Sigmoid colon (tissue), 7 donors: ENCODE results near the gene NFIB. TPM values are rescaled to one million over a fixed set of nuclear protein-coding genes. Genes with fewer than 3 reads are reported as not detected.
A peak's percentile ranks its signal among the peaks of the same experiment; 100 is the strongest.

Experiments used
- DNase-seq: peaks from one replicate; pipeline ENCODE4 v3.0.0-alpha.2; 2019
- H3K27ac ChIP-seq, 4 donors: fragments of 200-600 bp; sonication (generic); one replicate each; pipeline ENCODE4 v1.5.1; 2016 to 2019; ENCODE audit warnings: mild to moderate bottlenecking in 1 of 4
- H3K27me3 ChIP-seq, 3 donors: fragments of 200-600 bp; sonication (generic); one replicate each; pipeline ENCODE4 v1.5.1; 2019; ENCODE audit warnings: mild to moderate bottlenecking in 1 of 3
- H3K36me3 ChIP-seq, 4 donors: fragments of 200-600 bp; sonication (generic); one replicate each; pipeline ENCODE4 v1.5.1; 2016 to 2019
- H3K4me1 ChIP-seq, 4 donors: fragments of 200-600 bp; sonication (generic); one replicate each; pipeline ENCODE4 v1.5.1; 2017 to 2019
- H3K4me3 ChIP-seq, 4 donors: fragments of 200-600 bp; sonication (generic); one replicate each; pipeline ENCODE4 v1.5.1; 2017 to 2019; ENCODE audit warnings: mild to moderate bottlenecking in 2 of 4, moderate library complexity in 1 of 4
- H3K9me3 ChIP-seq, 4 donors: fragments of 200-600 bp in 3 of 4; sonication (generic) in 3 of 4; one replicate each; pipeline versions ENCODE4 v1.5.1 to v1.6.1; 2013 to 2019
- CTCF ChIP-seq, 4 experiments: fragments of 450-650 bp in 3 of 4; fragments of 200-600 bp in 1 of 4; IDR thresholded peaks; one replicate each; pipeline ENCODE4 v1.5.1; 2016 to 2019; ENCODE audit warnings: antibody characterized with exemption in 4 of 4, mild to moderate bottlenecking in 3 of 4, moderate library complexity in 2 of 4
- EP300 ChIP-seq, 4 donors: sonication (generic); formaldehyde crosslinking; IDR thresholded peaks; one replicate each; pipeline ENCODE4 v1.6.1; 2017; ENCODE audit warnings: antibody characterized with exemption in 4 of 4
- POLR2A ChIP-seq, 2 donors: fragments of 450-650 bp; IDR thresholded peaks; one replicate each; pipeline ENCODE4 v1.6.1; 2016; ENCODE audit warnings: antibody characterized with exemption in 2 of 2, mild to moderate bottlenecking in 2 of 2, moderate library complexity in 2 of 2
- POLR2AphosphoS5 ChIP-seq, 4 donors: sonication (generic); formaldehyde crosslinking; IDR thresholded peaks; one replicate each; pipeline ENCODE4 v1.6.1; 2017; ENCODE audit warnings: antibody characterized with exemption in 4 of 4
- WGBS, 2 donors: extraction: QIAGEN DNeasy Blood & Tissue Kit; methylation state at CpG; one replicate each; pipeline ENCODE4 v1.1.7; 2013; 5-methylcytosine and 5-hydroxymethylcytosine counted together
- intact Hi-C: fragments of 100-400 bp; cut with DNase I; formaldehyde crosslinking; loops from one replicate; pipeline ENCODE4 v1.15.1; 2023
- polyA plus RNA-seq, 3 donors: library from polyadenylated mRNA; stranded (reverse); fragments of 200-250 nt; gene quantifications; one replicate each; pipeline ENCODE4 v1.2.3, GENCODE V29; 2013
- total RNA-seq, 4 donors: library from RNA; depleted of rRNA; stranded (reverse); fragments of >200 nt; gene quantifications; one replicate each; pipeline ENCODE4 v1.1.0, GENCODE V29; 2016
- donor health status: healthy with polysubstance abuse.
- donor health status: Bipolar disorder and iron deficiency.
- donor health status: healthy.

The NFIB gene
- total and polyA plus RNA-seq, 7 donors: 3.7 to 129 (median 45.3) TPM

- no peaks in the 10 kb centered on the region for H3K27me3 ChIP-seq
- TF ChIP-seq CTCF (IDR thresholded peaks at IDR 0.05): no peak
- TF ChIP-seq POLR2AphosphoS5 (IDR thresholded peaks at IDR 0.05): peak in 1 of 4 donors; percentile 14
- no peak for TF ChIP-seq EP300 (IDR thresholded peaks at IDR 0.05)
- DNase-seq: no peak
- peak overlapping the region in 3 of 4 donors; percentile 9 to 99 (median 42) for H3K27ac ChIP-seq
- peaks cover 0 to 27% (median 20%) of the 10 kb centered on the region in 4 donors for H3K4me1 ChIP-seq
- intact Hi-C loops: loop anchor here (2.0 kb wide), 1 partner anchor 14 kb away; no protein-coding TSS in a partner anchor
- H3K4me3 ChIP-seq: no peak overlapping the region
- H3K9me3 ChIP-seq: no peaks in the 10 kb centered on the region
- WGBS, 2 donors: 64 to 77% methylated on average over 3 of the region's 3 CpGs
- no peaks in the 10 kb centered on the region for H3K36me3 ChIP-seq
Measured at GRCh38 chr9:14326264-14326826, 12.4 kb upstream of the NFIB start.

GRCh38 chr9:14325147-14325546 is 11.2 kb upstream of the NFIB start:
- Histone ChIP-seq H3K4me1 (peaks cover 0 to 39% (median 29%) of the 10 kb centered on the region in 4 donors), H3K4me3 (no peak overlapping the region), H3K9me3 (no peaks in the 10 kb centered on the region), H3K27me3 (no peaks in the 10 kb centered on the region), H3K36me3 (no peaks in the 10 kb centered on the region), H3K27ac (peak overlapping the region in 2 of 4 donors; percentile 98 to 99)
- intact Hi-C loops: no loop called here
- no peak for TF ChIP-seq POLR2AphosphoS5 (IDR thresholded peaks at IDR 0.05)
- no peak for TF ChIP-seq POLR2A (IDR thresholded peaks at IDR 0.05)
- TF ChIP-seq EP300 (IDR thresholded peaks at IDR 0.05): no peak
- no peak for TF ChIP-seq CTCF (IDR thresholded peaks at IDR 0.05)
- DNase-seq: no peak

- TF ChIP-seq CTCF (IDR thresholded peaks at IDR 0.05) (no peak), POLR2AphosphoS5 (IDR thresholded peaks at IDR 0.05) (no peak), POLR2A (IDR thresholded peaks at IDR 0.05) (no peak), EP300 (IDR thresholded peaks at IDR 0.05) (no peak)
- Histone ChIP-seq H3K27ac (peak overlapping the region; percentile 98 to 99 (median 98)), H3K27me3 (no peaks in the 10 kb centered on the region), H3K4me1 (peaks cover 0 to 50% (median 39%) of the 10 kb centered on the region in 4 donors), H3K36me3 (no peaks in the 10 kb centered on the region), H3K4me3 (no peak overlapping the region), H3K9me3 (no peaks in the 10 kb centered on the region)
- intact Hi-C loops: loop anchor here (2.0 to 5.0 kb wide), 5 partner anchors 25 to 1047 kb away; partner anchors contain the start of gene MPDZ
- 96 to 97% methylated on average over 2 of the region's 2 CpGs for WGBS, 2 donors
- DNase-seq: no peak
Measured at GRCh38 chr9:14323985-14324650, 10.2 kb upstream of the NFIB start.

GRCh38 chr9:14323083-14323971 is 9.4 kb upstream of the NFIB start:
- Histone ChIP-seq H3K4me3 (peak overlapping the region; percentile 77 to 90 (median 82)), H3K36me3 (no peaks in the 10 kb centered on the region), H3K4me1 (peaks cover 0 to 58% (median 47%) of the 10 kb centered on the region in 4 donors), H3K27ac (peak overlapping the region; percentile 98 to 99 (median 98)), H3K9me3 (no peaks in the 10 kb centered on the region), H3K27me3 (no peaks in the 10 kb centered on the region)
- no peak for DNase-seq
- intact Hi-C loops: loop anchor here (2.0 to 5.0 kb wide), 5 partner anchors 25 to 1046 kb away; partner anchors contain the start of gene MPDZ
- TF ChIP-seq CTCF (IDR thresholded peaks at IDR 0.05) (no peak), EP300 (IDR thresholded peaks at IDR 0.05) (no peak), POLR2AphosphoS5 (IDR thresholded peaks at IDR 0.05) (no peak), POLR2A (IDR thresholded peaks at IDR 0.05) (no peak)
- 10 to 30% methylated on average over 17 of the region's 17 CpGs for WGBS, 2 donors
